Smooth muscle cell (in vitro differentiated cells): ENCODE results near the gene VPS52. TPM values are rescaled to one million over a fixed set of nuclear protein-coding genes. Genes with fewer than 3 reads are reported as not detected.

Source experiments
- DNase-seq: peaks from one replicate; lab custom pipeline; 2025; ENCODE audit not compliant: unreplicated experiment; lab: John Stamatoyannopoulos, UW
- H2AFZ ChIP-seq: fragments of 200-600 bp; sonication (generic); 2 replicates; pipeline ENCODE4 v1.6.0; 2016; ENCODE audit warnings: antibody characterized with exemption, low read depth, mild to moderate bottlenecking
- H3F3A ChIP-seq: fragments of 200-600 bp; sonication (generic); 2 replicates; pipeline ENCODE4 v1.6.0; 2017; ENCODE audit warnings: antibody characterized with exemption, low read depth
- H3K27ac ChIP-seq: fragments of 200-600 bp; sonication (generic); 2 replicates; pipeline ENCODE4 v1.5.1; 2016; ENCODE audit warnings: low read depth, mild to moderate bottlenecking
- H3K27me3 ChIP-seq: fragments of 200-600 bp; sonication (generic); 2 replicates; pipeline ENCODE4 v1.6.1; 2016; ENCODE audit warnings: low read depth, mild to moderate bottlenecking
- H3K36me3 ChIP-seq: fragments of 200-600 bp; sonication (generic); 2 replicates; pipeline ENCODE4 v1.5.1; 2016; ENCODE audit warnings: low read depth
- H3K4me1 ChIP-seq: fragments of 200-600 bp; sonication (generic); 2 replicates; pipeline ENCODE4 v1.5.1; 2016; ENCODE audit warnings: low read depth
- H3K4me2 ChIP-seq: fragments of 200-600 bp; sonication (generic); 2 replicates; pipeline ENCODE4 v1.6.0; 2016; ENCODE audit warnings: mild to moderate bottlenecking
- H3K4me3 ChIP-seq: fragments of 200-600 bp; sonication (generic); 2 replicates; pipeline ENCODE4 v1.5.1; 2016; ENCODE audit warnings: mild to moderate bottlenecking
- H3K79me2 ChIP-seq: fragments of 200-600 bp; sonication (generic); 2 replicates; pipeline ENCODE4 v1.6.0; 2016; ENCODE audit warnings: low read depth, mild to moderate bottlenecking
- H3K9ac ChIP-seq: fragments of 200-600 bp; sonication (generic); 2 replicates; pipeline ENCODE4 v1.6.0; 2016; ENCODE audit warnings: low read depth
- H3K9me3 ChIP-seq: fragments of 200-600 bp; sonication (generic); replicated peaks from 2 replicates; pipeline ENCODE4 v1.5.1; 2016; ENCODE audit warnings: low read depth
- H4K20me1 ChIP-seq: fragments of 200-600 bp; sonication (generic); 2 replicates; pipeline ENCODE4 v1.6.0; 2016; ENCODE audit warnings: low read depth
- CTCF ChIP-seq: fragments of 200-600 bp; sonication (generic); IDR thresholded peaks from 2 replicates; pipeline ENCODE4 v1.5.1; 2017; ENCODE audit warnings: borderline replicate concordance, mild to moderate bottlenecking, antibody characterized with exemption; ENCODE audit not compliant: insufficient read depth, poor library complexity, severe bottlenecking
- WGBS: methylation state at CpG from one replicate; pipeline ENCODE4 v1.1.7; 2016; ENCODE audit warnings: low lambda C conversion rate; 5-methylcytosine and 5-hydroxymethylcytosine counted together
- polyA plus RNA-seq: library from polyadenylated mRNA; unstranded; fragments of >200 nt; fragmentation: Nextera tagmentation; extraction: Ambion mirVana; gene quantifications from 2 replicates; pipeline ENCODE4 v1.2.1, GENCODE V29; 2016
- total RNA-seq: library from RNA; depleted of rRNA; stranded (reverse); fragments of >200 nt; gene quantifications from 2 replicates; pipeline ENCODE4 v1.2.3, GENCODE V29; 2014

VPS52 gene
- total and polyA plus RNA-seq, 2 experiments from 2014 or later, result 22.6 to 34.7 TPM

GRCh38 chr6:33301877-33302276, 30.2 kb upstream of the VPS52 start:
- Histone ChIP-seq H4K20me1 (peaks cover 41% of the 10 kb centered on the region), H3F3A (peaks cover 2% of the 10 kb centered on the region), H3K36me3 (no peaks in the 10 kb centered on the region), H3K4me2 (no peak overlapping the region), H3K9ac (no peak overlapping the region), H3K27me3 (no peaks in the 10 kb centered on the region), H3K79me2 (peaks cover 52% of the 10 kb centered on the region), H3K4me3 (no peak overlapping the region), H3K4me1 (peaks cover 8% of the 10 kb centered on the region), H3K27ac (no peak overlapping the region), H3K9me3 (no peaks in the 10 kb centered on the region), H2AFZ (no peak overlapping the region)
- 98% methylated on average over 3 of the region's 3 CpGs for WGBS
- DNase-seq, result no peak
- no peak for TF ChIP-seq CTCF

- Histone ChIP-seq H3K4me2 (peak overlapping the region; percentile 88), H3K4me3 (peak overlapping the region; percentile 74), H3K4me1 (peaks cover 9% of the 10 kb centered on the region), H3K9ac (peak overlapping the region; percentile 95), H3K27me3 (no peaks in the 10 kb centered on the region), H2AFZ (peak overlapping the region; percentile 14), H4K20me1 (peaks cover 20% of the 10 kb centered on the region), H3K9me3 (no peaks in the 10 kb centered on the region), H3K36me3 (no peaks in the 10 kb centered on the region), H3K27ac (peak overlapping the region; percentile 95), H3F3A (peaks cover 2% of the 10 kb centered on the region), H3K79me2 (peaks cover 37% of the 10 kb centered on the region)
- peak; percentile 76 for DNase-seq
- peak; percentile 74 for TF ChIP-seq CTCF
- WGBS, result under 1% methylated on average over 54 of the region's 54 CpGs
Observed at GRCh38 chr6:33299237-33299944, 27.7 kb upstream of the VPS52 start.

- Histone ChIP-seq H3F3A (peaks cover 5% of the 10 kb centered on the region), H3K36me3 (no peaks in the 10 kb centered on the region), H3K79me2 (peaks cover 37% of the 10 kb centered on the region), H3K27me3 (no peaks in the 10 kb centered on the region), H3K4me1 (peaks cover 9% of the 10 kb centered on the region), H3K4me3 (peak within 1 kb of the TSS; percentile 74), H3K4me2 (peak within 1 kb of the TSS; percentile 88), H4K20me1 (peaks cover 16% of the 10 kb centered on the region), H3K9me3 (no peaks in the 10 kb centered on the region), H3K9ac (peak within 1 kb of the TSS; percentile 95), H3K27ac (peak within 1 kb of the TSS; percentile 95), H2AFZ (peak within 1 kb of the TSS; percentile 14)
- no peak for DNase-seq
- no peak for TF ChIP-seq CTCF
- WGBS, result under 1% methylated on average over 17 of the region's 34 CpGs
Observed at GRCh38 chr6:33298773-33299236, 27.1 kb upstream of the VPS52 start, which contains the start of gene RGL2. TSS of gene RGL2 (minus strand) at chr6:33298942. CDS start at chr6:33298610, 332 bp downstream.
